B cell (primary cell): Measurements from ENCODE around the gene CPXM1. TPM values are rescaled to one million over a fixed set of nuclear protein-coding genes. Genes with fewer than 3 reads are reported as not detected.
A peak's percentile ranks its signal among the peaks of the same experiment; 100 is the strongest.

Experiments
- ATAC-seq: fragments of 200-7000 bp; cut with Tn5 transposase; one replicate; pipeline ENCODE4 v1.10.0; 2021; ENCODE audit warnings: low read depth, mild to moderate bottlenecking, moderate number of reproducible peaks, moderate library complexity
- CTCF ChIA-PET: fragments of 350-600 bp; sonication (Branson Sonifier 250); formaldehyde crosslinking; loops from one replicate; lab custom pipeline; 2021; ENCODE audit warnings: antibody characterized with exemption, inconsistent platforms; lab: Charles Lee
- POLR2A ChIA-PET: fragments of 350-600 bp; sonication (Branson Sonifier 250); formaldehyde crosslinking; loops from one replicate; lab custom pipeline; 2021; ENCODE audit warnings: antibody characterized with exemption; lab: Charles Lee
- DNase-seq: peaks from one replicate; pipeline ENCODE4 v3.0.0; 2013
- H2AFZ ChIP-seq: 2 replicates; pipeline ENCODE4 v1.6.1; 2012; ENCODE audit warnings: mild to moderate bottlenecking, low read depth, low read length; ENCODE audit not compliant: insufficient read depth, poor library complexity, severe bottlenecking
- H3K27ac ChIP-seq, 2 donors: 1 replicate in 1 of 2; 2 replicates in 1 of 2; pipeline ENCODE4 v1.5.1; 2012 to 2013; ENCODE audit warnings: low read length in 2 of 2, mild to moderate bottlenecking in 2 of 2, moderate library complexity in 1 of 2
- H3K27me3 ChIP-seq, 4 experiments: fragments of 200-600 bp in 1 of 4; sonication (generic) in 1 of 4; replicated peaks in 1 of 4; 1 replicate in 2 of 4; 2 replicates in 2 of 4; pipeline versions ENCODE4 v1.6.1 to v1.7.0; 2013 to 2016; ENCODE audit warnings: low read length in 3 of 4, mild to moderate bottlenecking in 2 of 4, mixed read lengths in 1 of 4, moderate library complexity in 1 of 4; ENCODE audit not compliant: insufficient read depth in 4 of 4, control insufficient read depth in 3 of 4; ENCODE audit errors: control extremely low read depth in 1 of 4
- H3K36me3 ChIP-seq, 2 experiments: replicated peaks in 1 of 2; 1 replicate in 1 of 2; 2 replicates in 1 of 2; pipeline versions ENCODE4 v1.6.1 to v1.7.1; 2013; ENCODE audit warnings: low read length in 1 of 2; ENCODE audit not compliant: insufficient read depth in 2 of 2, control insufficient read depth in 1 of 2; ENCODE audit errors: control extremely low read depth in 1 of 2, extremely low read depth in 1 of 2
- H3K4me1 ChIP-seq, 2 donors: fragments of 200-600 bp in 1 of 2; sonication (generic) in 1 of 2; 1 replicate in 1 of 2; 2 replicates in 1 of 2; pipeline versions ENCODE4 v1.5.1 to v1.6.1; 2013 to 2017; ENCODE audit warnings: low read length in 2 of 2; ENCODE audit not compliant: control insufficient read depth in 2 of 2, insufficient read depth in 2 of 2
- H3K4me2 ChIP-seq: replicated peaks from 2 replicates; pipeline ENCODE3; 2012; ENCODE audit warnings: mild to moderate bottlenecking, low read depth, low read length; ENCODE audit not compliant: poor library complexity, severe bottlenecking
- H3K4me3 ChIP-seq, 5 experiments: fragments of 200-600 bp in 1 of 5; sonication (generic) in 1 of 5; 1 replicate in 3 of 5; 2 replicates in 2 of 5; pipeline versions ENCODE4 v1.5.1 to v1.7.0; 2011 to 2016; ENCODE audit warnings: low read length in 4 of 5, mild to moderate bottlenecking in 4 of 5, low read depth in 2 of 5, control low read depth in 1 of 5, moderate library complexity in 1 of 5; ENCODE audit not compliant: insufficient read depth in 1 of 5; ENCODE audit errors: control extremely low read depth in 1 of 5, extremely low read depth in 1 of 5
- H3K79me2 ChIP-seq: fragments of 200-600 bp; sonication (generic); one replicate; pipeline ENCODE4 v1.6.0; 2016; ENCODE audit warnings: low read length; ENCODE audit not compliant: control insufficient read depth, insufficient read depth
- H3K9ac ChIP-seq: fragments of 200-600 bp; sonication (generic); 2 replicates; pipeline ENCODE4 v1.6.1; 2017; ENCODE audit warnings: mild to moderate bottlenecking, low read length, moderate library complexity
- H3K9me3 ChIP-seq, 3 donors: one replicate each; pipeline versions ENCODE4 v1.6.1 to v1.7.1; 2013; ENCODE audit warnings: low read length in 2 of 3; ENCODE audit not compliant: control insufficient read depth in 2 of 3, insufficient read depth in 1 of 3; ENCODE audit errors: control extremely low read depth in 1 of 3
- H4K20me1 ChIP-seq: 2 replicates; pipeline ENCODE4 v1.6.0; 2012; ENCODE audit warnings: mild to moderate bottlenecking, low read length; ENCODE audit not compliant: insufficient read depth, control insufficient read depth, poor library complexity, severe bottlenecking
- H3K27ac Mint-ChIP-seq: one replicate; pipeline ENCODE4 v1.8.0; 2021; ENCODE audit warnings: mixed read lengths
- H3K27me3 Mint-ChIP-seq: one replicate; pipeline ENCODE4 v1.8.0; 2021; ENCODE audit warnings: mixed read lengths
- H3K4me1 Mint-ChIP-seq: one replicate; pipeline ENCODE4 v1.8.0; 2021; ENCODE audit warnings: mixed read lengths
- H3K4me3 Mint-ChIP-seq: one replicate; pipeline ENCODE4 v1.8.0; 2021; ENCODE audit warnings: mixed read lengths
- H3K9me3 Mint-ChIP-seq: one replicate; pipeline ENCODE4 v1.8.0; 2022; ENCODE audit warnings: mixed read lengths; ENCODE audit not compliant: insufficient read depth
- CTCF ChIP-seq: fragments of 200-600 bp; IDR thresholded peaks from one replicate; pipeline ENCODE4 v1.8.0; 2022; ENCODE audit warnings: antibody characterized with exemption, mild to moderate bottlenecking
- EZH2 ChIP-seq: IDR thresholded peaks from 2 replicates; pipeline ENCODE4 v1.6.1; 2012; ENCODE audit warnings: borderline replicate concordance, low read depth, mild to moderate bottlenecking, moderate library complexity, low read length; ENCODE audit not compliant: insufficient read depth, poor library complexity, severe bottlenecking
- WGBS: methylation state at CpG from one replicate; pipeline ENCODE4 v1.1.5; 2013; ENCODE audit warnings: missing lambda C conversion rate; ENCODE audit not compliant: insufficient coverage; 5-methylcytosine and 5-hydroxymethylcytosine counted together
- intact Hi-C: fragments of 100-400 bp; cut with micrococcal nuclease; formaldehyde crosslinking; loops from one replicate; pipeline ENCODE4 v1.10.0; 2022
- polyA plus RNA-seq: library from polyadenylated mRNA; depleted of rRNA; stranded (reverse); fragments of >200 nt; gene quantifications from 2 replicates; pipeline ENCODE4 v1.2.3, GENCODE V29; 2012
- total RNA-seq, 2 donors: library from RNA; stranded (reverse); fragments of 120-200 nt in 1 of 2; gene quantifications; 1 replicate in 1 of 2; 2 replicates in 1 of 2; pipeline versions ENCODE4 v1.2.3 to v1.2.4, GENCODE V29; 2013 to 2022

The CPXM1 gene
- total and polyA plus RNA-seq, 2 donors (not counting 1 experiment from before 2014, with no cell fraction given): 0.21 to 1.9 TPM

GRCh38 chr20:2838170-2838797, 37.9 kb upstream of the CPXM1 start:
- POLR2A ChIA-PET: no interaction called here
- Histone ChIP-seq H3K9ac (no peak overlapping the region), H3K4me1 (peaks cover 16 to 27% of the 10 kb centered on the region in 2 donors), H3K9me3 (peaks cover 0 to 3% (median 0%) of the 10 kb centered on the region in 3 donors), H3K36me3 (no peaks in the 10 kb centered on the region), H3K79me2 (peaks cover 26% of the 10 kb centered on the region), H3K27ac (no peak overlapping the region), H2AFZ (no peak overlapping the region), H3K27me3 (no peaks in the 10 kb centered on the region), H4K20me1 (no peaks in the 10 kb centered on the region), H3K4me3 (no peak overlapping the region), H3K4me2 (no peak overlapping the region)
- intact Hi-C loops: no loop called here
- peak; percentile 32 for DNase-seq
- H3K4me1 Mint-ChIP-seq: peaks cover 22% of the 10 kb centered on the region
- CTCF ChIA-PET: interaction anchor here (0.6 to 1.0 kb wide), 3 partner anchors 37 to 1679 kb away, joined by 3 read pairs; no protein-coding TSS in a partner anchor
- no peaks in the 10 kb centered on the region for H3K27me3 Mint-ChIP-seq
- 72% methylated on average over 18 of the region's 19 CpGs for WGBS
- H3K27ac Mint-ChIP-seq: no peak overlapping the region
- no peak for TF ChIP-seq CTCF
- no peak for TF ChIP-seq EZH2
- peak overlapping the region; percentile 70 for H3K4me3 Mint-ChIP-seq
- no peaks in the 10 kb centered on the region for H3K9me3 Mint-ChIP-seq
- ATAC-seq: no peak

GRCh38 chr20:2837221-2837960, 37.0 kb upstream of the CPXM1 start:
- H3K79me2 ChIP-seq: peaks cover 26% of the 10 kb centered on the region
- peaks cover 16 to 27% of the 10 kb centered on the region in 2 donors for H3K4me1 ChIP-seq
- no peaks in the 10 kb centered on the region for H3K36me3 ChIP-seq
- H3K27me3 ChIP-seq: no peaks in the 10 kb centered on the region
- H3K9ac ChIP-seq: no peak overlapping the region
- no peak for ATAC-seq
- no peaks in the 10 kb centered on the region for H4K20me1 ChIP-seq
- H3K27ac ChIP-seq: no peak overlapping the region
- H3K27ac Mint-ChIP-seq: no peak overlapping the region
- no peaks in the 10 kb centered on the region for H3K27me3 Mint-ChIP-seq
- CTCF ChIA-PET: interaction anchor here (0.9 kb wide), 1 partner anchor 36 kb away, joined by 3 read pairs; no protein-coding TSS in a partner anchor
- no peak overlapping the region for H3K4me3 ChIP-seq
- no peak for TF ChIP-seq CTCF
- POLR2A ChIA-PET: no interaction called here
- H3K4me2 ChIP-seq: no peak overlapping the region
- H3K4me1 Mint-ChIP-seq: peaks cover 22% of the 10 kb centered on the region
- H2AFZ ChIP-seq: no peak overlapping the region
- H3K4me3 Mint-ChIP-seq: peak overlapping the region; percentile 45
- no peak for DNase-seq
- peaks cover 0 to 3% (median 0%) of the 10 kb centered on the region in 3 donors for H3K9me3 ChIP-seq
- intact Hi-C loops: no loop called here
- H3K9me3 Mint-ChIP-seq: no peaks in the 10 kb centered on the region
- WGBS: 98% methylated on average over 4 of the region's 6 CpGs
